ENCODE data around the gene PDE3B. TPM values are rescaled to one million over a fixed set of nuclear protein-coding genes. Genes with fewer than 3 reads are reported as not detected.

The PDE3B gene
- total RNA-seq, 1 donor from 2014 or later: 4.0 TPM

DNA sequence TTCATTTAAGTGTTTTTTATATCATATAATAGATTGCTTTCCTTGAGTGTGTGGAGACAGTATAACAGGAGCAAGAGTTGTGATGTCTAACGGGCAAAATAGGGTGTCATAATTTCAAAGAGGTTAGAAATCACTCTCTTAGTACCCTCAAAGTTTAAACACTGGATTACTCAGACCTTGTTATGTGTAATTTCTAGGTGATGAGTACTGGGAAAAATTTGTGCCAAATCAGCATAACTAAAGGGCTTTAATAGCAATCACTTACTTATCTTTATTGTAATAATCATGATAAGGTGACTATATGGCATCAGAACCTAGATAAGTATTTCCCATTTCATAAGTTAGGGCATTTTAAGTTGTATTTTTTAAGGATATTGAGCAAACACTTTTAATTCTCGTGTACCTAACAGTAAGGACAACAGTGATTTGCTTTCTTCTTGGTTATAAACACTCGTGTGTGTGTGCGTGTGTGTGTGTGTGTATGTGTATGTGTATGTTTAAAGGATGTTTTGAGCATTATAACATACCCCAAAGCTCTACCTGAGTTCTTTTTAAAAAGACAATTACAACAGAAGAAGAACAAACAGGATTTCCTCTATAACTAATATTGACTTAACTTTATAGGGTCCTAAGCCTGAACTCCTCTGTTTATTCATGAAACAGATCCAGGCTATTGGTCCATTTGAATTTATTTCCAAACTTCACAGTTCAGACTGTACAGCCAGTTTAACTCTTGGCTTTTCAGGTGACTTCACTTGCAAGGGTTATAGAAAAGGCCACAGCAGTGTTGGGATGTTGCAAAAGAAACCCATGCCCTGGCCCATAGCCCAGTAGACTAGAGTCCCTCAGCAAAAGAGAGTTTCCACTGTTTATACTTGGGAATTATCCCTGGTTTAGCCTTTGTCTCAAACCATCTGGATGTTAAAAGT is 23.7 kb upstream of the PDE3B start:
- no peaks in the 10 kb centered on the region for H3K9me3 Mint-ChIP-seq (ENCODE audit: unreplicated experiment)
- TF ChIP-seq, protein P1, sequence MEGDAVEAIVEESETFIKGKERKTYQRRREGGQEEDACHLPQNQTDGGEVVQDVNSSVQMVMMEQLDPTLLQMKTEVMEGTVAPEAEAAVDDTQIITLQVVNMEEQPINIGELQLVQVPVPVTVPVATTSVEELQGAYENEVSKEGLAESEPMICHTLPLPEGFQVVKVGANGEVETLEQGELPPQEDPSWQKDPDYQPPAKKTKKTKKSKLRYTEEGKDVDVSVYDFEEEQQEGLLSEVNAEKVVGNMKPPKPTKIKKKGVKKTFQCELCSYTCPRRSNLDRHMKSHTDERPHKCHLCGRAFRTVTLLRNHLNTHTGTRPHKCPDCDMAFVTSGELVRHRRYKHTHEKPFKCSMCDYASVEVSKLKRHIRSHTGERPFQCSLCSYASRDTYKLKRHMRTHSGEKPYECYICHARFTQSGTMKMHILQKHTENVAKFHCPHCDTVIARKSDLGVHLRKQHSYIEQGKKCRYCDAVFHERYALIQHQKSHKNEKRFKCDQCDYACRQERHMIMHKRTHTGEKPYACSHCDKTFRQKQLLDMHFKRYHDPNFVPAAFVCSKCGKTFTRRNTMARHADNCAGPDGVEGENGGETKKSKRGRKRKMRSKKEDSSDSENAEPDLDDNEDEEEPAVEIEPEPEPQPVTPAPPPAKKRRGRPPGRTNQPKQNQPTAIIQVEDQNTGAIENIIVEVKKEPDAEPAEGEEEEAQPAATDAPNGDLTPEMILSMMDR (IDR thresholded peaks at IDR 0.05; ENCODE audit: unreplicated experiment): no peak
- no peak overlapping the region for H3K27ac Mint-ChIP-seq (ENCODE audit: unreplicated experiment)
- peaks cover 2% of the 10 kb centered on the region for H3K27me3 Mint-ChIP-seq (ENCODE audit: unreplicated experiment)
- DNase-seq (ENCODE audit: low spot score): no peak
- H3K4me1 Mint-ChIP-seq (ENCODE audit: unreplicated experiment): no peaks in the 10 kb centered on the region
- no peaks in the 10 kb centered on the region for H3K36me3 Mint-ChIP-seq (ENCODE audit: low read depth, unreplicated experiment)
- H3K4me3 Mint-ChIP-seq (ENCODE audit: unreplicated experiment): no peak overlapping the region

DNA sequence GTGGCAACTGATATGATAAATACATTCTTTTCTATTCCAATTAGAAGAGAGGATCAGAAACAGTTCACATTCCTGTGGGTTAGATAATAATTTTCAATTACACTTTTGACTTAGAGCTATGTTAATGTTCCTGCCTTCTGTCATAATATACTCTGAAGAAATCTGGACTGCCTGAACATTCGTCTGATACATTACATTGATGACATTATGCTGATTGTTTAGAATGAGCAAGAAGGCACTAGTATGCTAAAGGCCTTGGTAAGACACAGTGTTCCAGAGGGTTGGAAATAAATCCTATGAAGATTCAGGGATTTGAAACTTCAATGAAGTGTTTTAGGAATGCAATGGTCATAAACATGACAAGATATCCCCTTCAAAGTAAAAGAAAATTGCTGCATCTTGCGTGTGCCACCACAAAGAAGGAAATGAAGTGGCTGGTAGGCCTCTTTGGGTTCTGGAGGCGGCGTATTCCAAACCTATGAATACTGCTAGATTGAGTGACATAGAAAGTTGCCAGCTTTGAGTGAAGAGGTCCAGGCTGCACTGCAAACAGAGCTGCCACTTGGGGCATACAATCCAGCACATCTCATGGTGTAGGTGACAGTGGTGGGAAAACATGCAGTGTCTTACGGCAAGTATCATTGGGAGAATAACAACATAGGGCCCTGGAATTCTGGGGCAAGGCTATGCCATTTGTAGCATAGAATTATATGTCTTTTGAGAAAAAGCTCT is 21.2 kb upstream of the PDE3B start:
- H3K9me3 Mint-ChIP-seq (ENCODE audit: unreplicated experiment): no peaks in the 10 kb centered on the region
- H3K36me3 Mint-ChIP-seq (ENCODE audit: low read depth, unreplicated experiment): no peaks in the 10 kb centered on the region
- DNase-seq (ENCODE audit: low spot score): no peak
- H3K4me1 Mint-ChIP-seq (ENCODE audit: unreplicated experiment): no peaks in the 10 kb centered on the region
- TF ChIP-seq, protein P1 (IDR thresholded peaks at IDR 0.05; ENCODE audit: unreplicated experiment): no peak
- no peak overlapping the region for H3K4me3 Mint-ChIP-seq (ENCODE audit: unreplicated experiment)
- no peak overlapping the region for H3K27ac Mint-ChIP-seq (ENCODE audit: unreplicated experiment)
- H3K27me3 Mint-ChIP-seq (ENCODE audit: unreplicated experiment): peaks cover 2% of the 10 kb centered on the region

DNA sequence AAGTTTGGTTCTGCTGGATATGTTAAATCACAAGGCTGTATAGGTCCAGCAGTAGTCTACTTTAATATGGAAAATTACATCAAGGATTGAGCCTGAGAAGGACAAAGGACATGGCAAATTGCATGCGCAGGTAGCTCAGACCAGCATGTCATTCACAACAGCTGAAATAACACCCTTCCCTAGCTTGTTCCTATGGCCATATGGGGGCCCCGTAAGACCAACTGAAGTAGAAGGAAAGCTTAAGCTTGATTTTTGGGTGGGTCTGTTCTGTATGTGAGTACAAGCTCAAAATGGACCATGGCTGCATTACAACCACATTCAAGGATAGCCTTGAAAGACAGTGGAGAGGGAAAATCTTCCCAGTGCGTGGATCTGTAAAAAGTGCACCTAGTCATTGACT is 20.6 kb upstream of the PDE3B start:
- Mint-ChIP-seq H3K9me3 (ENCODE audit: unreplicated experiment) (no peaks in the 10 kb centered on the region), H3K36me3 (ENCODE audit: low read depth, unreplicated experiment) (no peaks in the 10 kb centered on the region), H3K4me3 (ENCODE audit: unreplicated experiment) (no peak overlapping the region), H3K27me3 (ENCODE audit: unreplicated experiment) (peaks cover 2% of the 10 kb centered on the region), H3K27ac (ENCODE audit: unreplicated experiment) (no peak overlapping the region), H3K4me1 (ENCODE audit: unreplicated experiment) (no peaks in the 10 kb centered on the region)
- no peak for DNase-seq (ENCODE audit: low spot score)
- TF ChIP-seq, protein P1 (IDR thresholded peaks at IDR 0.05; ENCODE audit: unreplicated experiment): no peak

DNA sequence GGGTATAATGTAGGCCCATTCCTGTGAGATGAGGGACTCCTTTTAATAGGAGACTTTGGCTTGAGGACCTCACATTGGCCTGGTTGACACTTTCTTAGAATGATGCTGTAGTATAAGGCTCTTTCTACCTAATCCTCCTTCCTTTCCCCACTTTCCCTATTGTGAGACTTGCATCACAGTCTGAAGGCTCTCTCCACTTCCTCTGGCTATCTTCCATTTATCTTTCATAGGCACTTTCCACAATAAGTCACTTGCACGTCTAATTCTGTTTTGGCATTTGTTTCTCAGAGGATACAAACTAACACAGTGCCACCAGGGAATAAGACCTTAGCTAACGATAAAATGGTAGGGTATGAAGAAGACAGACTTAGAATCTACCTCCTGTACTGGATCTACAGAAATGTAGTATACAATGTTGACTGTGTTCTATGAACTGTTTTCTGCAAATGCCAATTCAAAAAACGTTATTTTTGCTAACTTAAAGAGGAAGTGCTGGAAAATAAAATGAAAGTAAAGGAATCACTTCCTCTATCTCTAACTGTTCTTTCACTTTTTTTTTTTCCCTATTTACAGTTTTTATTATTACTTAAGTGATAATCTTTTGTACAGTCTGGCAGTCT is 17.9 kb upstream of the PDE3B start:
- H3K27ac Mint-ChIP-seq (ENCODE audit: unreplicated experiment): no peak overlapping the region
- no peaks in the 10 kb centered on the region for H3K9me3 Mint-ChIP-seq (ENCODE audit: unreplicated experiment)
- TF ChIP-seq, protein P1 (IDR thresholded peaks at IDR 0.05; ENCODE audit: unreplicated experiment): no peak
- H3K36me3 Mint-ChIP-seq (ENCODE audit: low read depth, unreplicated experiment): no peaks in the 10 kb centered on the region
- DNase-seq (ENCODE audit: low spot score): no peak
- no peaks in the 10 kb centered on the region for H3K4me1 Mint-ChIP-seq (ENCODE audit: unreplicated experiment)
- peaks cover 2% of the 10 kb centered on the region for H3K27me3 Mint-ChIP-seq (ENCODE audit: unreplicated experiment)
- no peak overlapping the region for H3K4me3 Mint-ChIP-seq (ENCODE audit: unreplicated experiment)
